Raji (cell line): ENCODE measurements around the gene KCNMA1.

ENCODE experiments used
- POLR2A ChIP-seq: IDR thresholded peaks from 2 replicates; pipeline ENCODE4 v1.6.1; 2011; ENCODE audit warnings: low read depth, low read length, control low read depth; ENCODE audit not compliant: insufficient read depth

KCNMA1 gene

GRCh38 chr10:77052593-77052992 lies 585.0 kb downstream of the KCNMA1 start:
- TF ChIP-seq POLR2A, result no peak

DNA sequence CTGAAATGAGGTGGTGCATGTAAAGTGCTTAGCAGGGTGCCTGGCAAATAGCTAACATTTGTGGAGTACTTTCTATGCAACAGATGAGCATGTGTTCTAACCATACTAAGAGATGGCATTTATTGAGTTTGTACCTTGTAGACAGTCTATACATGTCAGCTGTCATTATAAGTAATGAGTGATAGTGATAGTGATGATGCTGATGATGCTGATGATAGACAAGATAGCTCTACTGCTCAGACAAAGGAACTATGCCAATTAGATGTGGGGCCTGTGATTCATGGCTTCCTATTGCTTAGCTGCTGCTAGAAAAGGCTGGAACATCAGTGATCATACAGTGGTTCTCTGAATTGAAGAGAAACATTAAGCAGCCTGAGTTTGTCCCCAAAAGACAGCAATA lies 585.8 kb downstream of the KCNMA1 start:
- TF ChIP-seq POLR2A, result no peak

DNA sequence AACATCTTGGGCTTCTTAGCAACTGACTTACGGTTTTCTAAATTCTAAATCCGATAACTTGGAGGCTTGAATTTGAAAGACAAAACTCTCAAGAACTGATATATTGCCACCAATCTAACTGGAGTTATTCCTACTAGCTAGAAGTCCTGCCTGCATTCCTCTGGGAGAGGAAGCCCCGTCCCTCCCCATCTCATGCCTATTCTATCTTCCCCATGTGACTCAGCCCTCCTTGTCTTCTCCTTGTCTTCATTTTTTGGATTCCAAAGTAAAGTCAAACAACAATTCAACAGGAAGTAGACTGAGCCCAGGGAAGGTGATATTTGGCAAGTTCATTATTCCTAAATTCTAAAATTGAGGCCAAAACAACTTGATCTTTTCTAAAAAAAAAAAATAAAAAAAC lies 587.7 kb downstream of the KCNMA1 start:
- TF ChIP-seq POLR2A, result no peak

DNA sequence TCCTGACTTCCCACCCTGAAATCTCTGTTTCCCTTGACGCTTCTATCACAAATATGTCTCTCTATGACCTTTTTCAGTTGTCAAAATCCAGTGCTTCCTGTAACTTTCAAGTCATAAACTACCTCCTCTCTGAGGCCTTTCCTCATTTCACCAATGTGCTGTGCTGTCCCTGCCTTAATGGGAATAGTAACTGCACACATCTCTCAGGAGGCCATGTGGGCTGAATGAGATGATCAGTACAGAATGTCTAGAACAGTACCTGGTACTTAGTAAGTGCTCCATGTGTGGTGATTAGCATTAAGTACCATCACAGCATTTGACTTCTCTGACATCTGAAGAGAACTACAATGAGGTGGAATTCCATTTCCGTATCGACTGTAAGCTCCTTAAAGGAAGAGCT lies 588.5 kb downstream of the KCNMA1 start:
- TF ChIP-seq POLR2A, result no peak

- TF ChIP-seq POLR2A, result no peak
Observed at GRCh38 chr10:77045085-77045484, 592.5 kb downstream of the KCNMA1 start.

DNA sequence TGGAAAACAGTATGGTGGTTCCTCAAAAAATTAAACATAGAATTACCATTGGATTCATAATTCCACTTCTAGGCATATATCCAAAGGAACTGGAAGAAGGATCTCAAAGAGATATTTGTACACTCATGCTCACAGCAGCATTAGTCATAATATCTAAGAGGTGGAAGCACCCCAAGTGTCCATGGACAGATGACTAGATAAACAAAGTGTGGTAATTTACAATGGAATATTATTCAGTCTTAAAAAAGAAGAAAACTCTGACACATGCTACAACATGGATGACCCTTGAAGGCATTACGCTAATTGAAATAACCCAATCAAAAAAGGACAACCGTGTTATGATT lies 594.2 kb downstream of the KCNMA1 start:
- no peak for TF ChIP-seq POLR2A

- no peak for TF ChIP-seq POLR2A
Observed at GRCh38 chr10:77042706-77043419, 594.7 kb downstream of the KCNMA1 start.

GRCh38 chr10:77041636-77042258 lies 595.9 kb downstream of the KCNMA1 start:
- TF ChIP-seq POLR2A, result no peak

- no peak for TF ChIP-seq POLR2A
Observed at GRCh38 chr10:77038407-77038806, 599.2 kb downstream of the KCNMA1 start.

DNA sequence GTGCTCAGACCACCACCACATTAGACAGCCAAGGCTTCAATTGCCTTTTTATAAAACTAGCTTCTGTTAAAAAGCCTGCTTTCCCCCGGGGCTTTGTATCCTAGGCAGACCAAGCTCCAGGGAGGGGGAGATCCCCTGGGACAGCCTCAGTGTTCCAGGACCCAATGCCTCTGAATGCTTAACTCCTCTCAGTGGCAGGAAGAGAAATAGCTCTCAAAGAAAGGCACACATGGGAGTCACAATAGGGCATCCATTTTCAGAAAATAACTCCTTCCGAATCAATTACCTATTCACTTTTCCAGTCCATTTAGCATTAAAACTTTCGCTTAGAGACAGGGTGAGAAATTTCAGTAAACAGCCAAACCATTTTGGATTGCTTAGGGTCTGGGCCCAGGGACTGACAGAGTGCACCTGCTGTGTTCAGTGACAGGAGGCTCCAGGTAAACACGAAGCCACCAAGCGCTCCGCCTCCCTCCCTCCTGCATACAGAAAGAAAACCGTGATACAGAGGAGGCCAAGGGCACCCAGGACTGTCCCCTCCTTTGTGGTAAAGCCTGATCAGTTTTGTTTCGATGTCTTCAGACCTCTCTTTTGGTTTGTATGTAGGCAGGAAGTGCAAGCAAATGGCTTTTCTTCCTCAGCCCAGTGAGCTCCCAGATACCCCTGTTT lies 599.7 kb downstream of the KCNMA1 start:
- TF ChIP-seq POLR2A, result no peak

DNA sequence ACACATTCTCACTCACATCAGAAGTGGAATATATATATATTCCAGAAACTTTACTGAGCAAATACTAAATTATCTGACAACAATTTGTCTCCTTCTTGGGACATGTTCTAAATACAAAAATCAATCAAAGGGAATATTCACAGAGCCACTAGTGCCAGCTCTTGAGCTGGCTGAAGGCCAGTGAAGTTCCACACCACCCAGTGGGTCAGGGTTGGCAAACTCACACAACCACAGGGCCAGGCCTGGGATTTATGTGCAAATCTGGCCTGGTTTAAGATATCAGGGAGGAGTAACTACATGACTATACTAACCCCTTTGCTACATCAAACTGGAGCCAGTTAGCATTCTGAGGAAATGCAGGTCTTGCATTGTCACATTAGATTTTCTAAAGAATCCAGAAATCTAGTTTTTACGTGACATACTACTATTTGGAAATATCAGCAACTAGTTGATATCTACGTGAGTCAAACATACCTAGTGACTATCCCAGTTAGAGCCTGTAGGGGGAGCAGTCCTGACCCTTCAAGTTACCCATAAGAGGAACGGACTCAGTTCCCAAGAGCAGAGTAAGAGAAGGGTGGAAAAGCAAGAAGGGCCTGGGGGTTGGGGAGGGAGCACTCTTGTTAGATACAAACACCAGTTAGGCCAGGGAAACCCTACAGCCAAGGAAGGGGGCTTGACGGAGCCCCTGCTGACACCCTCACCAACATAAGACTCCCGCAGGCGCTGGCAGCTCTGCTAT lies 600.4 kb downstream of the KCNMA1 start:
- no peak for TF ChIP-seq POLR2A

- no peak for TF ChIP-seq POLR2A
Observed at GRCh38 chr10:77036276-77036675, 601.3 kb downstream of the KCNMA1 start.

- TF ChIP-seq POLR2A, result no peak
Observed at GRCh38 chr10:77034795-77035194, 602.8 kb downstream of the KCNMA1 start.

GRCh38 chr10:77034240-77034639 lies 603.4 kb downstream of the KCNMA1 start:
- TF ChIP-seq POLR2A, result no peak

GRCh38 chr10:77032188-77032570 lies 605.4 kb downstream of the KCNMA1 start:
- TF ChIP-seq POLR2A, result no peak
